HL-60 (cell line): ENCODE data around the gene MOV10L1.

Experiments used
- CTCF ChIP-seq: IDR thresholded peaks from one replicate; pipeline ENCODE4 v1.5.1; 2011; ENCODE audit warnings: low read length, control low read depth, inconsistent platforms; ENCODE audit not compliant: insufficient read depth
- REST ChIP-seq: IDR thresholded peaks from 2 replicates; pipeline ENCODE4 v1.6.1; 2012; ENCODE audit warnings: low read depth; ENCODE audit not compliant: insufficient replicate concordance

DNA sequence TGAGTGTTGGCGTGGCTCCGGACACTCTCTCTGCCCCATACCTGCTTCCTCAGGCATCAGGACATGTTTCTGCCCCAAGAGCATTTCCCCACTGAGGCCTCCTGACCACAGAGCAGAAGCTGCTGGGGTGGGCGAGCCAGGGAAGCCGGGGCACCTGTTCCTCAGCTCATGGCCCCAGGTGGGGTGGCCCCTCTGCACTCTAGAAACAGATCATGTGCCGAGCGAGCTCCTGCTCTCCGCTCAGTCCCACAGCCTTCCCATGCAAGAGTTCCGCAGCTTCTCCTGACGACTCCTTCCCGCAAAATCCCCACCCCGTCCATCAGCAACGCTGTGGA, 58.3 kb downstream of the MOV10L1 start:
- TF ChIP-seq CTCF: no peak
- TF ChIP-seq REST: no peak
